Stimulated activated CD8-positive, alpha-beta memory T cell treated with anti-CD3 and anti-CD28 coated beads, Interleukin-12 subunit alpha, Interleukin-12 subunit beta, amount 100 ng/mL, for 24 hours (primary cell): ENCODE measurements around the gene P3H1.
"Not testable (repeated sequence)": the region's sequence is repeated elsewhere in the genome, so short reads cannot be mapped to it uniquely, and the experiment has no call there.

Experiments used
- DNase-seq: peaks from one replicate; pipeline ENCODE4 v3.0.0-alpha.2; 2020; ENCODE audit errors: extremely low read depth

Gene P3H1

DNA sequence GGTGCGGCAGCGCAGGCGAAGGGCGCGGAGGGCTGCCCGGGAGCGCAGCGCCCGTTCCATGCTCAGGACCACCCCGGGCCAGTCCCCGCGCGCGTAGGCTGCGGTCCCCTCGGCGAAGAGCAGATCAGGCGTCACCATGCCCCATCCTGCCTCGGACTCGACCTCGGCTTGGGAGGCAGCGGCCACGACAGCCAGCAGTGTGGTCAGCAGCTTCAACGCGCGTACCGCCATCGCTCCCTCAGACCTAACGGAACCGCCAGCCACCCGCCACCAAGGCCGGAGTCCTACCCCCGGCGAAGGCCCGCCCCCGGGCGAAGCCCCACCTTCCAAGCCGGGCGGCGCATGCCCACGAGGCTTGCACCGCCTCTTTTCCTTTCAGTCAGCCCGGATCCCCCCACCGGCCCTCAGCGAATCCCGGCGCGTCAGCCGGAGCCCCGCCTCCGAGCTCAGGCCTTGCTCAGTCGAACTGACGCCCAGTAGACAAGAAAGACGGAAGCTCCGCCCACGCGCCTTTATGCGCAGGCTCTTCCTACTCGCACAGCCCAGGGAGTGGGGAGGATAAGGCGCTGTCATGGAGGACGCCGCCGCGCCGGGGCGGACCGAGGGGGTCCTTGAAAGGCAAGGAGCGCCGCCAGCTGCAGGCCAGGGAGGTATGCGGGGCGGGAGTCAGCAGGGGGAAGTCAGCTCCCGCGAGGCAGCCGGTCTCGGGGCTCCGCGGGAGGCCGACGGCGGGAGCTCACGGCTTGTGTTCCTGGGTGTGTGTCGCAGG, at the start of gene P3H1, which contains the start of gene C1orf50:
P3H1 (minus strand) TSS at position 288 of the 769 bp plus-strand sequence; CDS start at position 231, 57 bp downstream.
C1orf50 (plus strand) TSS at position 509 of the 769 bp plus-strand sequence; CDS start at position 572, 63 bp downstream.
- DNase-seq: peak; percentile 99

DNA sequence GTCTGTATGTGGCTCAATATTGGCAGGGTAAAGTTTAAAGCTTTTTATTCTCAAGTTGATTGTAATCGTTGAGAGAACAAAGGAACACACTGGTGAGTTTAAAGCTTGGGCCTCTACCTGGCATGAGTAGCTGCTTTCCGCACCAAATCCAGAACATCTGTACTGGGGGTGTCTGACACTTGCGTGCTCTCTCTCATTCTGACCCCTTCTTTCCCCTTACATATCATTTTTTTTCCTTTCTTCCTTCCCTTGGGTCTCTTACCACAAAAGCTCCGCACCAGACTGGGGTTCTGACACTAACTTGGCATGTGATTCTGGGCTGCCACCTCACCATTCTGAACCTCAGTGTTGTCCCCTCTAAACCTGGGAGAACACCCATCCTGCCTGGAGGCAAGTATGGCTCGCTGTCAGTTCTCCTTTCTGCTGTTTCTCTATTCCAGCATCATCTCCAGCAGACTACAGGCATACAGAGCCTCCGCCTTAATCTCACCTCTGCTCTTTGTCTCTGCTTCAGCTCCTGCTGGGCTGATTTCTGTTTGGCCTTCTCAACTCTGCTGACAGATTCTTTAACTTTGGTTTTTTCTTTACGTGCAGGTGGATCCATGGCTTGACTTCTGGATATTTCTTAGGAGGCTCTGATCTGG, 49.2 kb upstream of the P3H1 start:
- no peak for DNase-seq

- not testable (repeated sequence) for DNase-seq
Observed at GRCh38 chr1:42814815-42815214, 48.0 kb upstream of the P3H1 start.

DNA sequence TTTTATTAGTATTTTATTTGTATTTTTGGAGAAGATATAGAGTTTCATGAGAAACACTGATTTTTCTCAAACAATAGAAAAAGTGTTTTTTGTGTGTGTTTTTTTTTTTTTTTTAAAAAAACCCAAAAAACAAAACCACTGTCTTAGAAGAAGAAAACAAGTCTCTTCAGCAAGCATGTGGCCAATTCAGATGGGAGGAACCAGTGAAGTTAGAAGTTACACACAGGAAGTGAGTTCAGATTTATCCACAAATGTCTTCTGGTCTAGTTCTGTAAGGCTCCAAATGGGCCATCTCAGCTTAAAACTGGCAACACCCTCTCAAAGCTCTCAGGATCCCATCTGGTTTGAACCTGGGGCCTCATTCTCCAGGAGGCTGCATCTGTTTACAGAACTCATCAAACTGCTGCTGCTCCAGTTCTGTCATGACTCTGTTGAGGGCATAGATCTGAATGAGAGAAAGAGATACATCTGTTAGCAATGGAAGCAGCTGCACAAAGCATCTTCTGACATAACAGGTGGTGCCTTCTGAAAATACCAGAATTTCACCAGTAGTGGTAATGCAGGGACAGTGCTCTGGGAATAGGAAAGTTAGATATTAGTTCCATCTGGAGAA, 40.3 kb upstream of the P3H1 start:
- DNase-seq: no peak

DNA sequence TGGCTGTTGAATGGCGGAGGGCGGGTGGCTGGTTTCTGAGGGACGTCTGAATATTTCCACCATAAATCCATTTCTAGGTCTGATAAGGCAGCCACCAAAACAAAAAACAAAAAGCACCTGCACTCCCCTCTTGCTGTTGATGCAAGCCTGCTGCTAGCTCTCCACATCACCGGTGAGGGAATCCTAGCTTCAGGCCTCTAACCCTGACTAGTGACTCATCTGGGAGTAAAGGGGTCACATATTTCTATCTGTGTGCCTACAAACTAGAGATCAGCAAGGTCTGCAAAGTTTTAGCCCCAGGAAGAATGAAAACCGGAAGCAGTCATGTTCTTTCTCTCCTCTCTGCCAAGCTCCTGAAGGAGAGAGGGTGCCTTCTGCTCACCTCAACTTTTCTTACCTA, 39.8 kb upstream of the P3H1 start:
- DNase-seq: no peak

DNA sequence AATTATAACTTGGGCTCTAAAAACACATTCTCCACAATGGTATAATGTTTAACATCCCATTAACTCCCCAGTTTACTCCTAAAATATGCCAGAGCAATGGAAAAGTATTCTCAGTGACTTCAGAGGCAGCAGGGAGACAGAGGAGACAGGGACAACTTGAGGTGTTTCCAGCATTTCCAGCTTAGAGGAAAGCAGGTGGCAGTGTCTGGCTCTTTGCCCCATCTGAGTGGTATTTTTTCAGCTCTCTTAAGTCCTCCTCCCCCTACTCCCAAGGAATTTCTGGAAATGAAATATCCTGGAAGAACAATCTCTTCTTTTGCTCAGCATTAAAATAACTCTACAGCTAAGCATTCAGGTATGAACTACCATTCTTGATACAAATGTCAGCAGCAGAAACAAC, 39.3 kb upstream of the P3H1 start:
- no peak for DNase-seq

DNA sequence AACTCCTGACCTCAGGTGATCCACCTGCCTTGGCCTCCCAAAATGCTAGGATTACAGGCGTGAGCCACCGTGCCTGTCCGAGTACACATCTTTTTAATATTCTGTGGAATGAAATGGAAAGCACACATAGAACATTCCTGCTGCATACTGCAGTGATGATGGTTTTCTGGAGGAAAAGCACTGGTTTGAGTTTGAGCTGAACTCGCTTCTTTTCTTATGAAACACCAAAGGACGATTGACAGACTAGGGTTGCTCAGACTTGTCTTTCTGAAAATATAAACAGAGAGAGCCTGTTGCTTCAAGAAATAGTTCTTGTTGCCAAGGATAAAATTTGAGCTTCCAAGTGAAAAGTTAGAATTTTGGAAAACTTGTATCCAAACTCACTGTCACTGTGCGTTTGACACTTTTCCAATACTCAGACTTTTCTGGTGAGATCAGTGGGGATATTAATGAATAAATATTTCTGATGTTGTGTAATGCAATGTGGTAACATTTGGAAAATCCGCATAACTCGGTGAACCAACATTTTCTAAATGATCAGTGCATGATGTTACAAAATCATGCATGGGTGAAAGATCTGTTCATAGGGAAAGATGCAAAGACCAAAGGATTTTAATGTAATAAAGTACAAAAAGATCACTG, 35.1 kb upstream of the P3H1 start:
- DNase-seq: no peak

DNA sequence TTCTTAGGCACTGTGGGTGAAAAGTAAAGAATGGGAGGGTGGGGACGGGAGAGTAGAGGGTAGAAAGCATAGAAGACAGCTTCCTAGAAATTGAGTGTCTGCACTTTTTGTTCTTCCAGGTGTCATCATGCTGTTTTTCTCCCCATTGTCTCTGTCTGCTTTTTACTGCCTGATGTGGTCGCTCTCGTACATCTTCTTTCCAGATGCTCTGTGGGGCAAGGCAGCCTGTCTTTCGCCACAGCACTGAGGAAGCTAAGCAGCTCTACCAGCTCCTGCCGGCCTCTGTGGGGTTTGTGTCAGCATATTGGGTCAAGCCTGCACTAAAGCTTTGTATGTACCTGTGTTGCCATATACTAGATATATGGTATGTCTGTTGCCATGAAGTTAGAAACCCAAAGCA, 31.2 kb upstream of the P3H1 start:
- no peak for DNase-seq

GRCh38 chr1:42797414-42797813, 30.6 kb upstream of the P3H1 start:
- no peak for DNase-seq

GRCh38 chr1:42793824-42794223, 27.0 kb upstream of the P3H1 start:
- DNase-seq: no peak

- no peak for DNase-seq
Observed at GRCh38 chr1:42788021-42788420, 21.2 kb upstream of the P3H1 start.

- no peak for DNase-seq
Observed at GRCh38 chr1:42786097-42786496, 19.3 kb upstream of the P3H1 start.

DNA sequence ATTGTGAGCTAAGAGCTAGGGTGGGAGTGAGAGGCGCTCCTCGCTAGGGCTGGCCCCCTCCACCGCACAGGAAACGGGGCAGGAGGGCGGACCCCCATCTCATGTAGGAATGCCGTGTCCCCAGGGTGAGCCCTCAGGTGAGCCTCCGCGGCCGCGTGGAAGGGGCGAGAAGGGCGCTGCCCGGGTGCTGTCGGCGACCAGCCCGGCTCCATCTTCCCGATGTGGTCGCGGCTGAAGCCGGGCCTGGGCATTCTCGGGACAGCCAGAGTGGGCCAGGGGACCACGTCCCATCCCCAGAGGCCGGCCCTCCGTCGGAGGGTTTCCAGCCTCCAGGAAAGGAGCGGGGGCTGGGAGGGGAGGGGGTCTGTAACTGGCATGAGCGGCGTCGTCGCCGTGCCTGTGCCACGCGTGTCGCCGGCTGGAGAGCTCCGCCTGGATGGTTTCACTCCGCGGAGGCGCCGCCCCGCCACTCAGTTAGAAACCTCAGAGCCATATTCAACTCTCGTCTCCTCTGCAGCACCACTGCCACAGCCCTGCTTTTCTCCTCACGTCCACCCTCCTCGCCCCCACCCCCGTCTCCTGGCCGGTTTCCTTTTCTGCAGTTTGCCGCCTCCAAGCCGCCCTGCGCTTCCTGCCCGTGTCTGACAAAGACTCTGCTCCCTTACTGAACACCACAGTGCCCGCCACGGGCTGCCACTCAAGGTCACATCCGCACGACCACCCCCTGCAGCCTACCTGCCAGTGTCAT, 18.3 kb upstream of the P3H1 start, which contains the start of gene TMEM269:
TMEM269 (plus strand) TSS at position 46 of the 748 bp plus-strand sequence. CDS start 4,903 bp downstream, outside the sequence.
- no peak for DNase-seq

GRCh38 chr1:42784547-42784945, 17.7 kb upstream of the P3H1 start:
- no peak for DNase-seq

DNA sequence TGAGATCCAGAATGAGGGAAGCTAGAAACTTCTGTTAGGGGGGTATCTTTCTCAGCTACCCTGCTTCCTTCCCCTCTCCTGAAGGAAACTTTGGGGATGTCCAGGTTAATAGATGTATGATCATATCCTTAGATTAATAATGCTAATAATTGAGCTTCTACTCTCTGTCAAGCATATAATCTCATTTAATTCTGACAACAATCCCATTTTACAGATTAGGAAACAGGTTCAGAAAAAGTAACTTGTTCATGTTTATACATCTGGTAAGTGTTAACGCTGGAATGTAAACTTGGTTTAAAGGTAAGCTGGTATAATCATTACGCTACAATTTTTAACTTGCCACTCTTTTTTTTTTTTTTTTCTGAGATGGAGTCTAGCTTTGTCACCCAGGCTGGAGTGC, 16.3 kb upstream of the P3H1 start:
- DNase-seq: no peak

- no peak for DNase-seq
Observed at GRCh38 chr1:42780176-42780575, 13.3 kb upstream of the P3H1 start.

DNA sequence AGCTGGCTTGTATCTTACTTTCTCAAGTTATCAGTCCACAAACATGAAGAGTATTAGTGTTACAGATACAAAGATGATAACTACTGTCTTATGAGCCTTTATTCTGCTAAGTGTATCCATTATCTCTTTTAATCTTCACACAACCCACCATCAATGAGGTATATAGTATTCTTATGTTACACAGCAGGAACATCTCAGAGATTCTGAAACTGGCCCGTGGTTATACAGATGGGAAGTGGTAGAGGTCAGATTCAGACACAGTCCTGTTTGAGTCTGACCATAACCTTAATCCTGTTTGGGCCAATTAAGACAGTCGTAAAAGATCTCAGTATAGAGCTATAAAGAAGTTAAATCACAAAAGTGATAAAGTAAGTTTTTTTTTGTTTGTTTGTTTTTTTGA, 12.9 kb upstream of the P3H1 start:
- no peak for DNase-seq

GRCh38 chr1:42777852-42778251, 11.0 kb upstream of the P3H1 start:
- DNase-seq: no peak

- DNase-seq: no peak
Observed at GRCh38 chr1:42776502-42776901, 9.7 kb upstream of the P3H1 start.

- no peak for DNase-seq
Observed at GRCh38 chr1:42774928-42775526, 8.2 kb upstream of the P3H1 start.

DNA sequence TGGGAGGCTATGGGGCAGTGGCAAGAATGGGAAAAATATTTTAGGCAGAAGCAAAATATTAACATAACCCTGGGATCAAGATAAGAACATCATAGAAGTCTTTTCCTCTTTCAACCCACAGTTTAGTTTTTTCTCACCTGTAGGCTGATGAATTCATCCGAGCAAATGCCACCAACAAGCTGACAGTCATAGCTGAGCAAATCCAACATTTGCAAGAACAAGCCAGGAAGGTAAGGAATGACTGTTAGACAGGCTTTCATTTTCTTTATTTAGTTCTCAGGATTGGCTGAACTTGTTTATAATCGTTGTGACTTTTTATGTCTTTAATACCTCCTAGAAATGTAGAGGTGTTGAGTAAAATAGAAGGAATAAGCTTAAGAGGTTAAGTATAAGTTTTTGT, 6.6 kb upstream of the P3H1 start:
- DNase-seq: no peak
